Uterus (tissue), 2 donors: ENCODE measurements around the gene NELL1.

Experiments
- POLR2A ChIP-seq, 2 donors: fragments of 450-650 bp; IDR thresholded peaks; one replicate each; pipeline ENCODE4 v1.6.1; 2016; ENCODE audit warnings: antibody characterized with exemption in 2 of 2, mild to moderate bottlenecking in 1 of 2, moderate library complexity in 1 of 2
- TF ChIP-seq, protein P1 (sequence below), 4 experiments: fragments of 200-600 bp in 2 of 4; fragments of 450-650 bp in 2 of 4; sonication (generic) in 2 of 4; IDR thresholded peaks; one replicate each; pipeline ENCODE4 v1.5.1; 2016 to 2019; ENCODE audit warnings: antibody characterized with exemption in 4 of 4, mild to moderate bottlenecking in 2 of 4, moderate library complexity in 1 of 4

DNA sequence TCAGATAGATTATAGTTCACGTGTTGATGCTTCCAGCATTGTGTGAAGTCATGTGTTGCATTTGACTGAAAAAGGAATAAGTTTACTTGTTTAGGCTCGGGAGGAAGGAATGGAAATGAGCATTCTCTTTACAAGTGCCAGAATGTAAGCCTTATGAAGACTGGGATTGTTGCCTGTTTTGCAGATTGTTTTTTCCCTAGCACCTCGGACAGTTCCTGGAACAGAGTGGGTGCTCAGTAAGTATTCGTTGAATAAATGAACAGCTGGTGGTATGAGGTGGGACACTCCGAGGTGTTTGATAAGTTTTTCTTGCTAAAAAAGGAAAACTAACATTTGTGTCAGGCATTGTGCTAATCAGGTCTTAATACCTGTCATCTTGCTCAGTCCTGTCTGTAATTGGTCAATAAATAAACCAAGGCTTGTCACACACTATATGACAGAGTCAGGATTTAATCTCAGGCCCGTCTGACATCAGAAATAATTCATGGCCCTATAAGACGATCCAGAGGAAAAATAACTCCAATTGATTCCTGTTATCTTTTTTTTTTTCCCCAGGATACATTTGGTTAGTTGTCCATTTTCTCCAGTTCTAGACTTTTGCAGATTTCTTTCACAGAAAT lies 304.7 kb downstream of the NELL1 start:
- TF ChIP-seq POLR2A (IDR thresholded peaks at IDR 0.05), result no peak
- TF ChIP-seq, protein P1, sequence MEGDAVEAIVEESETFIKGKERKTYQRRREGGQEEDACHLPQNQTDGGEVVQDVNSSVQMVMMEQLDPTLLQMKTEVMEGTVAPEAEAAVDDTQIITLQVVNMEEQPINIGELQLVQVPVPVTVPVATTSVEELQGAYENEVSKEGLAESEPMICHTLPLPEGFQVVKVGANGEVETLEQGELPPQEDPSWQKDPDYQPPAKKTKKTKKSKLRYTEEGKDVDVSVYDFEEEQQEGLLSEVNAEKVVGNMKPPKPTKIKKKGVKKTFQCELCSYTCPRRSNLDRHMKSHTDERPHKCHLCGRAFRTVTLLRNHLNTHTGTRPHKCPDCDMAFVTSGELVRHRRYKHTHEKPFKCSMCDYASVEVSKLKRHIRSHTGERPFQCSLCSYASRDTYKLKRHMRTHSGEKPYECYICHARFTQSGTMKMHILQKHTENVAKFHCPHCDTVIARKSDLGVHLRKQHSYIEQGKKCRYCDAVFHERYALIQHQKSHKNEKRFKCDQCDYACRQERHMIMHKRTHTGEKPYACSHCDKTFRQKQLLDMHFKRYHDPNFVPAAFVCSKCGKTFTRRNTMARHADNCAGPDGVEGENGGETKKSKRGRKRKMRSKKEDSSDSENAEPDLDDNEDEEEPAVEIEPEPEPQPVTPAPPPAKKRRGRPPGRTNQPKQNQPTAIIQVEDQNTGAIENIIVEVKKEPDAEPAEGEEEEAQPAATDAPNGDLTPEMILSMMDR (IDR thresholded peaks at IDR 0.05), result no peak
